H9 (cell line): ENCODE results near the gene TTC31. TPM values are rescaled to one million over a fixed set of nuclear protein-coding genes. Genes with fewer than 3 reads are reported as not detected.
A peak's percentile ranks its signal among the peaks of the same experiment; 100 is the strongest.

ENCODE experiments used
- DNase-seq: peaks from one replicate; pipeline ENCODE4 v3.0.0-alpha.2; 2017
- H2AFZ ChIP-seq: one replicate; pipeline ENCODE4 v1.6.1; 2013; ENCODE audit warnings: mild to moderate bottlenecking, low read length, control low read depth, moderate library complexity
- H2AK5ac ChIP-seq: 2 replicates; pipeline ENCODE4 v1.6.1; 2013; ENCODE audit warnings: low read length, control low read depth, mixed read lengths; ENCODE audit not compliant: insufficient read length
- H2BK120ac ChIP-seq: one replicate; pipeline ENCODE4 v1.6.1; 2013; ENCODE audit warnings: low read depth, mild to moderate bottlenecking, low read length, control low read depth, inconsistent platforms; ENCODE audit not compliant: poor library complexity, severe bottlenecking
- H2BK12ac ChIP-seq: 2 replicates; pipeline ENCODE4 v1.6.1; 2013; ENCODE audit warnings: low read length, control low read depth, mixed read lengths, low read depth; ENCODE audit not compliant: insufficient read length
- H2BK15ac ChIP-seq: 2 replicates; pipeline ENCODE4 v1.6.1; 2013; ENCODE audit warnings: low read depth, low read length, control low read depth
- H2BK20ac ChIP-seq: one replicate; pipeline ENCODE4 v1.6.1; 2013; ENCODE audit warnings: low read depth, mild to moderate bottlenecking, low read length, control low read depth, inconsistent platforms; ENCODE audit not compliant: poor library complexity, severe bottlenecking
- H2BK5ac ChIP-seq: 2 replicates; pipeline ENCODE4 v1.6.1; 2013; ENCODE audit warnings: low read length, control low read depth, mixed read lengths; ENCODE audit not compliant: insufficient read length
- H3K14ac ChIP-seq: 2 replicates; pipeline ENCODE4 v1.6.1; 2013; ENCODE audit warnings: low read length, control low read depth; ENCODE audit not compliant: insufficient read depth
- H3K18ac ChIP-seq: 2 replicates; pipeline ENCODE4 v1.6.1; 2013; ENCODE audit warnings: low read depth, mild to moderate bottlenecking, mixed read lengths, low read length, control low read depth; ENCODE audit not compliant: insufficient read length
- H3K23ac ChIP-seq: 2 replicates; pipeline ENCODE4 v1.6.1; 2013; ENCODE audit warnings: low read length, control low read depth, mixed read lengths, low read depth; ENCODE audit not compliant: insufficient read length
- H3K23me2 ChIP-seq: 2 replicates; pipeline ENCODE4 v1.6.1; 2013; ENCODE audit warnings: low read depth, mild to moderate bottlenecking, mixed read lengths, low read length, control low read depth; ENCODE audit not compliant: insufficient read length, poor library complexity, severe bottlenecking
- H3K27ac ChIP-seq: 2 replicates; pipeline ENCODE4 v1.5.1; 2013; ENCODE audit warnings: low read length, control low read depth, mixed read lengths, low read depth; ENCODE audit not compliant: insufficient read length
- H3K27me3 ChIP-seq: 2 replicates; pipeline ENCODE4 v1.6.1; 2013; ENCODE audit warnings: low read length, control low read depth, inconsistent platforms; ENCODE audit not compliant: insufficient read depth
- H3K4ac ChIP-seq: 2 replicates; pipeline ENCODE4 v1.6.1; 2013; ENCODE audit warnings: low read depth, mild to moderate bottlenecking, control low read depth, inconsistent platforms, low read length, moderate library complexity
- H3K4me1 ChIP-seq: 2 replicates; pipeline ENCODE4 v1.6.1; 2013; ENCODE audit warnings: low read length, control low read depth, inconsistent platforms; ENCODE audit not compliant: insufficient read depth
- H3K4me2 ChIP-seq: 2 replicates; pipeline ENCODE4 v1.6.1; 2013; ENCODE audit warnings: low read length, control low read depth, mixed read lengths; ENCODE audit not compliant: insufficient read length, insufficient read depth
- H3K56ac ChIP-seq: 2 replicates; pipeline ENCODE4 v1.6.1; 2013; ENCODE audit warnings: low read depth, mild to moderate bottlenecking, mixed read lengths, low read length, control low read depth; ENCODE audit not compliant: insufficient read length
- H3K79me1 ChIP-seq: 2 replicates; pipeline ENCODE4 v1.6.1; 2013; ENCODE audit warnings: low read depth, mild to moderate bottlenecking, moderate library complexity, low read length, control low read depth, inconsistent platforms; ENCODE audit not compliant: insufficient read depth, poor library complexity, severe bottlenecking
- H3K79me2 ChIP-seq: 2 replicates; pipeline ENCODE4 v1.6.1; 2013; ENCODE audit warnings: low read length, control low read depth, inconsistent platforms; ENCODE audit not compliant: insufficient read depth
- H3K9ac ChIP-seq: 2 replicates; pipeline ENCODE4 v1.6.1; 2013; ENCODE audit warnings: low read length, control low read depth, mixed read lengths; ENCODE audit not compliant: insufficient read length; ENCODE audit errors: extremely low read depth
- H3K9me3 ChIP-seq: one replicate; pipeline ENCODE4 v1.6.1; 2013; ENCODE audit warnings: low read depth, low read length, inconsistent platforms; ENCODE audit not compliant: control insufficient read depth
- H3T11ph ChIP-seq: one replicate; pipeline ENCODE4 v1.6.1; 2013; ENCODE audit warnings: mild to moderate bottlenecking, low read length, control low read depth, inconsistent platforms
- H4K20me1 ChIP-seq: one replicate; pipeline ENCODE4 v1.6.1; 2013; ENCODE audit not compliant: control insufficient read depth, insufficient read length, insufficient read depth
- H4K5ac ChIP-seq: 2 replicates; pipeline ENCODE4 v1.6.1; 2013; ENCODE audit warnings: low read depth, mild to moderate bottlenecking, mixed read lengths, low read length, control low read depth; ENCODE audit not compliant: insufficient read length
- H4K8ac ChIP-seq: replicated peaks from 2 replicates; pipeline ENCODE4 v1.6.1; 2013; ENCODE audit warnings: low read length, control low read depth, mixed read lengths, low read depth; ENCODE audit not compliant: insufficient read length
- H4K91ac ChIP-seq: 2 replicates; pipeline ENCODE4 v1.6.1; 2013; ENCODE audit warnings: low read depth, mild to moderate bottlenecking, moderate library complexity, mixed read lengths, low read length, control low read depth; ENCODE audit not compliant: insufficient read length
- H3K27ac Mint-ChIP-seq, 3 experiments: 2 replicates in 2 of 3; 3 replicates in 1 of 3; pipeline ENCODE4 v1.8.0; 2020 to 2021; ENCODE audit warnings: mixed read lengths in 3 of 3, mild to moderate bottlenecking in 1 of 3, moderate library complexity in 1 of 3
- H3K27me3 Mint-ChIP-seq: 2 replicates; pipeline ENCODE4 v1.8.0; 2021; ENCODE audit warnings: low read depth, mild to moderate bottlenecking, moderate library complexity, mixed read lengths
- H3K36me3 Mint-ChIP-seq, 3 experiments: 2 replicates in 2 of 3; 3 replicates in 1 of 3; pipeline ENCODE4 v1.8.0; 2020 to 2021; ENCODE audit warnings: low read depth in 3 of 3, mixed read lengths in 3 of 3; ENCODE audit not compliant: insufficient read depth in 1 of 3
- H3K4me1 Mint-ChIP-seq, 2 experiments: 2 replicates each; pipeline ENCODE4 v1.8.0; 2020; ENCODE audit warnings: mixed read lengths in 2 of 2
- H3K4me3 Mint-ChIP-seq, 2 experiments: 2 replicates in 1 of 2; 3 replicates in 1 of 2; pipeline ENCODE4 v1.8.0; 2020 to 2021; ENCODE audit warnings: mild to moderate bottlenecking in 2 of 2, mixed read lengths in 2 of 2, moderate library complexity in 1 of 2
- H3K9me3 Mint-ChIP-seq, 2 experiments: 2 replicates in 1 of 2; 3 replicates in 1 of 2; pipeline ENCODE4 v1.8.0; 2020; ENCODE audit warnings: mild to moderate bottlenecking in 2 of 2, mixed read lengths in 2 of 2, moderate library complexity in 1 of 2
- CTCF ChIP-seq: fragments of 200-600 bp; sonication (generic); conservative IDR thresholded peaks from 3 replicates; pipeline ENCODE4 v1.8.0; 2021; ENCODE audit warnings: antibody characterized with exemption, mild to moderate bottlenecking
- WGBS: extraction: QIAGEN DNeasy Blood & Tissue Kit; methylation state at CpG from one replicate; pipeline ENCODE4 v1.1.7; 2013; ENCODE audit warnings: missing lambda C conversion rate, low lambda C conversion rate, mixed read lengths; ENCODE audit not compliant: insufficient read length; ENCODE audit errors: extremely low coverage; 5-methylcytosine and 5-hydroxymethylcytosine counted together
- total RNA-seq: library from RNA; stranded (reverse); gene quantifications from 2 replicates; pipeline ENCODE4 v1.2.1, GENCODE V29; 2021

The TTC31 gene
- total RNA-seq, 1 experiment from 2014 or later: 33.3 TPM

DNA sequence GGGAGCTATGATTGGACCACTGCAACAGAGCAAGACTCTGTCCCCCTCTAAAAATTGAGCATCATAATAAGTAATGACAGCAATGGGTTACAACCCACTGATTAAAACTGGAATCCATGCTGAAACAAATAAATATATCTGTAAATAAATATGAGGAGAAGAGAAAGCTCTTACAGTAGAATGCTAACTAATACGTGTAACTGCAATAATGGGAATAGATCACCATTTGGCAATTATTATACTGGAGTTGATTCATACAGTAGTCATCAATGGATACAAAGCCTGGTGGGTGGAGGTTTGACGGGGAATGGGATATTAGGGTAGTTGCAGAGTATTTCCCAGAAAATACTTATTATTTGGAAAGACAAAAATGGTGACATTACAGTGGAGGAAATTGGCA is 34.1 kb upstream of the TTC31 start:
- no peaks in the 10 kb centered on the region for H4K20me1 ChIP-seq
- Mint-ChIP-seq H3K36me3 (no peaks in the 10 kb centered on the region), H3K4me3 (no peak overlapping the region), H3K27ac (peak overlapping the region in 1 of 3 experiments; percentile 67; a peak in 1 of 7 replicates), H3K27me3 (peaks cover 20% of the 10 kb centered on the region), H3K9me3 (no peaks in the 10 kb centered on the region; a peak in 1 of 5 replicates), H3K4me1 (peaks cover 0 to 6% of the 10 kb centered on the region in 2 experiments; a peak in 1 of 4 replicates)
- no peak overlapping the region for H3T11ph ChIP-seq
- H2BK5ac ChIP-seq: no peak overlapping the region
- H4K5ac ChIP-seq: no peak overlapping the region
- no peak overlapping the region for H3K4ac ChIP-seq
- H3K27me3 ChIP-seq: no peaks in the 10 kb centered on the region
- no peak overlapping the region for H2AFZ ChIP-seq
- H3K14ac ChIP-seq: no peak overlapping the region
- H3K79me1 ChIP-seq: no peaks in the 10 kb centered on the region
- H3K79me2 ChIP-seq: no peaks in the 10 kb centered on the region
- H2BK20ac ChIP-seq: no peak overlapping the region
- no peak overlapping the region for H3K4me2 ChIP-seq
- no peaks in the 10 kb centered on the region for H3K9me3 ChIP-seq
- H3K27ac ChIP-seq: no peak overlapping the region
- H2BK120ac ChIP-seq: no peak overlapping the region
- no peak overlapping the region for H2BK12ac ChIP-seq
- H3K18ac ChIP-seq: no peak overlapping the region
- H4K8ac ChIP-seq: no peak overlapping the region
- DNase-seq: no peak
- H3K9ac ChIP-seq: no peak overlapping the region
- H3K4me1 ChIP-seq: no peaks in the 10 kb centered on the region
- no CpG with 5 or more reads among the region's 2 CpGs for WGBS
- no peak overlapping the region for H2AK5ac ChIP-seq
- H3K23me2 ChIP-seq: no peaks in the 10 kb centered on the region
- H3K56ac ChIP-seq: no peak overlapping the region
- no peak overlapping the region for H2BK15ac ChIP-seq
- H4K91ac ChIP-seq: no peak overlapping the region
- TF ChIP-seq CTCF: no peak
- H3K23ac ChIP-seq: no peak overlapping the region
